Measurements from ENCODE around the gene SLC25A41. TPM values are rescaled to one million over a fixed set of nuclear protein-coding genes. Genes with fewer than 3 reads are reported as not detected.

Gene SLC25A41
- total RNA-seq, 1 donor from 2014 or later, result not detected

DNA sequence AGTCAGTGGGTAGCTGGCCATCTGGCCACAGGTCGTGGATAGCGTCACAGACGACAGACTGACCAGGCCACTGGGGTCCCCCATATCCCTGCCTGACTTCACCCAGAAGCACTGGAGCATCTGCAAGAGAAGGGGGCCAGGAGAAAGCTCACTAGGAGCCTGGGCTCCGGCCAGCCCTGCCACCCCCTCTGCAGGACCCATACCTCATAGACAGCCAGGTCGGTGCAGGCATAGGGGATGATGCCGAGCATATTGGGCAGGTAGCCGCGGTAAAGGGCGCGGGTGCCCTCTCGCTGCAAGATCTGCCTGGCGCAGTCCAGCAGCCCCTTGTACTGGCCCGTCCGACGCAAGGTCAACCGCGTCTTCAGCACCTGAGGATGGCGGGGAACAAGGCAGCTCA lies 6.4 kb downstream of the SLC25A41 start:
- TF ChIP-seq EZH2phosphoT487 (IDR thresholded peaks at IDR 0.05), result no peak
- no peak for TF ChIP-seq EZH2 (IDR thresholded peaks at IDR 0.05)
- no peak for TF ChIP-seq CTCF (IDR thresholded peaks at IDR 0.05)
- Histone ChIP-seq H3K9me3 (ENCODE audit: low read depth) (no peaks in the 10 kb centered on the region), H3F3A (ENCODE audit: low read depth) (peaks cover 8% of the 10 kb centered on the region), H3K9ac (no peak overlapping the region), H2AFZ (replicated peaks) (no peak overlapping the region), H3K79me2 (ENCODE audit: low read depth) (peaks cover 21% of the 10 kb centered on the region), H3K4me2 (no peak overlapping the region), H4K20me1 (ENCODE audit: low read depth) (peaks cover 21% of the 10 kb centered on the region), H3K36me3 (no peaks in the 10 kb centered on the region), H3K27me3 (peaks cover 13% of the 10 kb centered on the region), H3K4me1 (peaks cover 13% of the 10 kb centered on the region), H3K27ac (no peak overlapping the region), H3K4me3 (no peak overlapping the region)
- Mint-ChIP-seq H3K9me3 (no peaks in the 10 kb centered on the region), H3K36me3 (peaks cover 2% of the 10 kb centered on the region), H3K4me3 (no peak overlapping the region), H3K4me1 (peaks cover 22% of the 10 kb centered on the region), H3K27me3 (ENCODE audit: insufficient read depth, low read depth) (peaks cover 12% of the 10 kb centered on the region), H3K27ac (no peak overlapping the region)
- DNase-seq (ENCODE audit: low spot score), result no peak

DNA sequence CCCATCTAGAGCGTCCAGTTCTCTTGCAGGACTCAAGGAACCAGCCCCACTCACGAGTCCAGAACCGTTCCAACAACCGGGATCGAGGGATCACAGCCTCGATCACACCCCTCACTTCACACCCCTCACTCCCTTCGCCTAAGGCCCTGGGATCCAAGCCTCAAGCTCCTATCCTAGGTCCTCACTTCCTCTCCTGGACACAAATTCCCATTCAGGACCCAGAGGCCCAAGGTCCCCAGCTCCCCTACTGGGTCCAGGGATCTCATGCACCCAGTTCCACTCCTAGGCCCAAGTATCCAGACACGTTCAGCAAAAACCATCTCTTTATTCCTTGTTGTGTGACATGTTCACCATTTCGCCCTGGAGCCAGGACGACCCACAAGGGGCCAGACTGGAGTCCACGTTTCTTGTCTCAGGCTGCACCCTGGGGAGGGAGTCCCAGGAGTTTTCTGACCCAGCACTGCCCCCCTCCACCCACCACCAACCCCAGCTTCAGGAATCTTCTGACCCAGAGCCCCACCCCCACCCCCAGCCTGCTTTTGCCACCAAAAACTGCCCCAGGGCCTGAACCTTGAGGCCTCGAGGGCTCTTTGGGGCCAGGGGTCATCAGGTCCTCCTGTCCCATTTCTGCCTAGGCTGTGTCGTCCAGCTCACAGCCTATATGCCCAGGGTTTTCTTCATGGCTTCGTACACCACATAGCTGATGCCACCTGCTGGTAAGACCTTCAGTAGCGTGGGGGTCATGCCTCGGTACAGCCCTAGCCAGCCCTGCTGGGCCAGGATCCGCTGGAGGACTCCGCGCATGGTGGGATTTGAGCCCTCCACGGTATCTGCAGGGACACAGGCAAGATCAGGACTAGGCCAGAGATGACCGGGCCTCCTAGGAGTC lies 7.6 kb downstream of the SLC25A41 start:
- H3K4me3 Mint-ChIP-seq, result peak overlapping the region; percentile 73
- no peak for TF ChIP-seq EZH2phosphoT487 (IDR thresholded peaks at IDR 0.05)
- peak; percentile 14 for TF ChIP-seq CTCF (IDR thresholded peaks at IDR 0.05)
- no peak for TF ChIP-seq EZH2 (IDR thresholded peaks at IDR 0.05)
- H3K9me3 Mint-ChIP-seq, result no peaks in the 10 kb centered on the region
- peak overlapping the region; percentile 17 for H3K27ac Mint-ChIP-seq
- no peak for DNase-seq (ENCODE audit: low spot score)
- peaks cover 32% of the 10 kb centered on the region for H3K79me2 ChIP-seq (ENCODE audit: low read depth)
- H3K27me3 ChIP-seq, result peaks cover 13% of the 10 kb centered on the region
- H3K4me2 ChIP-seq, result no peak overlapping the region
- peaks cover 32% of the 10 kb centered on the region for H4K20me1 ChIP-seq (ENCODE audit: low read depth)
- H3K4me1 Mint-ChIP-seq, result peaks cover 25% of the 10 kb centered on the region
- no peak overlapping the region for H3K27ac ChIP-seq
- no peaks in the 10 kb centered on the region for H3K36me3 ChIP-seq
- H3K4me1 ChIP-seq, result peaks cover 13% of the 10 kb centered on the region
- H3K4me3 ChIP-seq, result no peak overlapping the region
- H3K9me3 ChIP-seq (ENCODE audit: low read depth), result no peaks in the 10 kb centered on the region
- H3F3A ChIP-seq (ENCODE audit: low read depth), result peaks cover 8% of the 10 kb centered on the region
- H2AFZ ChIP-seq (replicated peaks), result no peak overlapping the region
- peaks cover 4% of the 10 kb centered on the region for H3K36me3 Mint-ChIP-seq
- H3K27me3 Mint-ChIP-seq (ENCODE audit: insufficient read depth, low read depth), result peaks cover 11% of the 10 kb centered on the region
- H3K9ac ChIP-seq, result no peak overlapping the region

DNA sequence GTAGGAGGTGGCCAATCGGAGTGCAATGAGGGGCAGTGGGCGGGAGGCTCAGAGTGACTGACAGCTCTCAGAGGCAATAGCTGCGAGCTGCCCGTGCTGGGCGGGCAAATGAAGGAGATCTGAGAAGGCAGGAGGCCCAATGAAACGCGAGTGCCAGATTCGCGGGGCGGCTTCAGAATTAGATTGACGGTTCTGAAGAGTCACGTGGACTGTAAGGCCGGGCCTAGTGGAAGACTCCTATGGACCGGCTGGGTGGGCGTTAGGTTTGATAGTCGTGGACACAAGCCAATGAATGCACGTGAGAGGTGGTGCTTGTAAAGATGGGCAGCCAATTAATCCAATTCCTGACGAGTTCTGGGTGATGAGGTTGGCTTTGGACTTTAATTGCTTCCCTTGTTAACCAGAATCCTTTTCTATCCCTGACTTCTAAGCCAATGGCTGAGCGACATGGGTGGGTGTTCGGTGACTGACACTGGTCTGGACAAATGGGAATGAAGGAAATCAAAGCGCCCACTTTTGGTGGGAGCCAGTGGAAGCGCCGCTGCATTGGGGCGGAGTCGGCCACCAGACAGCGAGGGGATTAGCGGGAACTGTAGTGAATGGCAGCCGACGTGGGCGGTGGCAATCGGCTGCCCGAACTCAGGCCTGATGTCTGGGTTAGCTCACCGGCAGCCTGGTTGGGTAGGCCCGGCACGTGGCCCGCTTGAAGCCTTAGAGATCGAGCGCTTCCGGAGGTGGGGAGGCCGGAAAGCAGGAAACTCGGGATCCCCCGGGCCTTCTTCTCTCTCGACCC lies 8.4 kb downstream of the SLC25A41 start:
- peaks cover 40% of the 10 kb centered on the region for H4K20me1 ChIP-seq (ENCODE audit: low read depth)
- peaks cover 41% of the 10 kb centered on the region for H3K79me2 ChIP-seq (ENCODE audit: low read depth)
- H3K9ac ChIP-seq, result no peak overlapping the region
- peak; percentile 100 for DNase-seq (ENCODE audit: low spot score)
- peaks cover 13% of the 10 kb centered on the region for H3K4me1 ChIP-seq
- no peak overlapping the region for H3K4me3 ChIP-seq
- Mint-ChIP-seq H3K27ac (peak overlapping the region; percentile 65), H3K9me3 (no peaks in the 10 kb centered on the region), H3K27me3 (ENCODE audit: insufficient read depth, low read depth) (peaks cover 11% of the 10 kb centered on the region), H3K36me3 (peaks cover 9% of the 10 kb centered on the region), H3K4me3 (peak overlapping the region; percentile 86), H3K4me1 (peaks cover 28% of the 10 kb centered on the region)
- peaks cover 8% of the 10 kb centered on the region for H3F3A ChIP-seq (ENCODE audit: low read depth)
- H3K36me3 ChIP-seq, result no peaks in the 10 kb centered on the region
- no peak for TF ChIP-seq EZH2phosphoT487 (IDR thresholded peaks at IDR 0.05)
- TF ChIP-seq EZH2 (IDR thresholded peaks at IDR 0.05), result no peak
- no peak for TF ChIP-seq CTCF (IDR thresholded peaks at IDR 0.05)
- no peak overlapping the region for H2AFZ ChIP-seq (replicated peaks)
- no peak overlapping the region for H3K27ac ChIP-seq
- H3K4me2 ChIP-seq, result no peak overlapping the region
- peaks cover 10% of the 10 kb centered on the region for H3K27me3 ChIP-seq
- H3K9me3 ChIP-seq (ENCODE audit: low read depth), result no peaks in the 10 kb centered on the region

All from neural progenitor cell (in vitro differentiated cells).